HepG2 (cell line): ENCODE results near the gene LYRM1. TPM values are rescaled to one million over a fixed set of nuclear protein-coding genes. Genes with fewer than 3 reads are reported as not detected.

Source experiments
- ATAC-seq: fragments of 200-7000 bp; cut with Tn5 transposase; 3 replicates; pipeline ENCODE4 v1.9.1; 2020; ENCODE audit warnings: mild to moderate bottlenecking, moderate library complexity
- BruUV-seq: library from RNA; stranded (reverse); fragments of 400-500 nt; replicated peaks from 2 replicates; lab custom pipeline; 2021; lab: Mats Ljungman, UMichigan
- CTCF ChIA-PET: fragments of 300-600 bp; formaldehyde crosslinking; extraction: SDS; loops from one replicate; lab custom pipeline; 2021; ENCODE audit warnings: low total read pairs, inconsistent platforms, low intra/inter-chr PET ratio; lab: Yijun Ruan, JAX
- POLR2A ChIA-PET: fragments of 350-600 bp; sonication (Branson Sonifier 250); formaldehyde crosslinking; loops from one replicate; lab custom pipeline; 2020; ENCODE audit warnings: antibody characterized with exemption, inconsistent platforms; lab: Yijun Ruan, JAX
- DNase-seq: peaks from one replicate; pipeline ENCODE4 v3.0.0-alpha.2; 2015; ENCODE audit warnings: low spot score
- FAIRE-seq: peaks from 3 replicates; lab custom pipeline; 2011; peaks lifted over from hg19 to GRCh38; lab: Jason Lieb, UNC
- H2AFZ ChIP-seq: one replicate; pipeline ENCODE4 v1.6.1; 2011; ENCODE audit warnings: low read length, inconsistent platforms
- H3K27ac ChIP-seq: fragments of 300-600 bp; 3 replicates; pipeline ENCODE4 v1.8.0; 2011; ENCODE audit warnings: mixed run types, mild to moderate bottlenecking, mixed read lengths, low read length, inconsistent platforms; ENCODE audit not compliant: insufficient read depth; ENCODE audit errors: extremely low read length
- H3K27me3 ChIP-seq, 2 experiments: fragments of 200-600 bp in 1 of 2; 2 replicates in 1 of 2; 3 replicates in 1 of 2; pipeline versions ENCODE4 v1.6.0 to v1.8.0; 2011; ENCODE audit warnings: low read length in 2 of 2, mild to moderate bottlenecking in 2 of 2, moderate library complexity in 2 of 2, inconsistent platforms in 1 of 2; ENCODE audit not compliant: insufficient read depth in 2 of 2, control insufficient read depth in 1 of 2
- H3K36me3 ChIP-seq, 2 experiments: fragments of 200-600 bp in 1 of 2; replicated peaks in 1 of 2; 2 replicates in 1 of 2; 3 replicates in 1 of 2; pipeline versions ENCODE4 v1.5.1 to v1.8.0; 2011; ENCODE audit warnings: low read length in 2 of 2, inconsistent platforms in 1 of 2; ENCODE audit not compliant: insufficient read depth in 2 of 2, control insufficient read depth in 1 of 2
- H3K4me1 ChIP-seq: 2 replicates; pipeline ENCODE4 v1.5.1; 2012; ENCODE audit warnings: low read length, inconsistent platforms; ENCODE audit not compliant: insufficient read depth
- H3K4me2 ChIP-seq: 2 replicates; pipeline ENCODE4 v1.6.0; 2011; ENCODE audit warnings: low read depth, low read length, inconsistent platforms
- H3K4me3 ChIP-seq, 3 experiments: fragments of 200-600 bp in 1 of 3; sonication (generic), shearing (Covaris generic) in 1 of 3; replicated peaks in 1 of 3; 2 replicates each; pipeline ENCODE4 v1.5.1; 2011 to 2016; ENCODE audit warnings: low read length in 3 of 3, inconsistent platforms in 2 of 3, low read depth in 2 of 3, mild to moderate bottlenecking in 2 of 3, control low read depth in 1 of 3, mixed read lengths in 1 of 3; ENCODE audit not compliant: insufficient read depth in 1 of 3
- H3K79me2 ChIP-seq: one replicate; pipeline ENCODE4 v1.6.1; 2011; ENCODE audit warnings: low read length, inconsistent platforms; ENCODE audit not compliant: insufficient read depth
- H3K9ac ChIP-seq: 2 replicates; pipeline ENCODE4 v1.6.0; 2011; ENCODE audit warnings: mild to moderate bottlenecking, low read depth, low read length, inconsistent platforms; ENCODE audit not compliant: insufficient read depth
- H3K9me3 ChIP-seq: 2 replicates; pipeline ENCODE4 v1.5.1; 2012; ENCODE audit warnings: mild to moderate bottlenecking, low read length
- H4K20me1 ChIP-seq: 2 replicates; pipeline ENCODE4 v1.6.0; 2011; ENCODE audit warnings: inconsistent platforms, mild to moderate bottlenecking, low read length, moderate library complexity; ENCODE audit not compliant: insufficient read depth
- BRF2 ChIP-seq: sonication (generic); formaldehyde crosslinking; IDR thresholded peaks from 2 replicates; pipeline ENCODE4 v1.8.1; 2022; ENCODE audit warnings: mild to moderate bottlenecking, missing genetic modification reagents
- GATAD2A ChIP-seq: IDR thresholded peaks from 2 replicates; pipeline ENCODE4 v1.6.1; 2016
- MEF2D ChIP-seq: sonication (generic); formaldehyde crosslinking; IDR thresholded peaks from 2 replicates; pipeline ENCODE4 v1.5.1; 2020; ENCODE audit warnings: mild to moderate bottlenecking, missing genetic modification reagents
- POGK ChIP-seq: sonication (generic); formaldehyde crosslinking; conservative IDR thresholded peaks from 2 replicates; pipeline ENCODE4 v1.8.0; 2022; ENCODE audit warnings: mild to moderate bottlenecking, moderate library complexity, missing genetic modification reagents
- SPEN ChIP-seq: sonication (generic); formaldehyde crosslinking; IDR thresholded peaks from 2 replicates; pipeline ENCODE4 v1.5.1; 2020; ENCODE audit warnings: low read depth, mild to moderate bottlenecking, missing genetic modification reagents
- XRCC5 ChIP-seq: fragments of 200-400 bp; formaldehyde crosslinking; optimal IDR thresholded peaks from 2 replicates; pipeline ENCODE3; 2017; ENCODE audit warnings: mild to moderate bottlenecking, low read length
- ZBTB33 ChIP-seq: sonication (generic); formaldehyde crosslinking; IDR thresholded peaks from 2 replicates; pipeline ENCODE4 v1.4.0; 2020; ENCODE audit warnings: missing genetic modification reagents
- ZNF652 ChIP-seq: IDR thresholded peaks from 2 replicates; pipeline ENCODE4 v1.6.1; 2016; ENCODE audit warnings: low read depth, borderline replicate concordance
- WGBS: methylation state at CpG from one replicate; pipeline ENCODE4 v1.1.6; 2017; ENCODE audit warnings: low lambda C conversion rate; 5-methylcytosine and 5-hydroxymethylcytosine counted together
- in situ Hi-C: cut with HindIII; loops from 2 replicates; pipeline ENCODE4 v1.10.0; 2017; ENCODE audit warnings: low pct_unique_long_range_greater_than_20kb; ENCODE audit not compliant: extremely low pct_ligation_motif_present
- intact Hi-C: fragments of 100-400 bp; cut with micrococcal nuclease; formaldehyde crosslinking; loops from one replicate; pipeline ENCODE4 v1.10.0; 2022; ENCODE audit not compliant: unreplicated experiment
- polyA plus RNA-seq, 8 experiments: library from polyadenylated mRNA; depleted of rRNA in 3 of 8; stranded (reverse) in 7 of 8; unstranded in 1 of 8; fragments of >200 nt; fragmentation: Illumina TruSeq in 4 of 8; extraction: Trizol in 4 of 8; gene quantifications; 2 replicates each; pipeline versions ENCODE4 v1.2.1 to v1.2.3, GENCODE V29; 2011 to 2016; ENCODE audit warnings: low read depth in 4 of 8, missing spikeins in 1 of 8, mixed read lengths in 1 of 8; ENCODE audit not compliant: insufficient read depth in 1 of 8
- total RNA-seq, 5 experiments: library from RNA; depleted of rRNA; stranded (reverse); fragments of >200 nt; fragmentation: Illumina TruSeq; extraction: Trizol; gene quantifications; 2 replicates each; pipeline ENCODE4 v1.2.3, GENCODE V29; 2016; ENCODE audit warnings: low read depth in 1 of 5

The LYRM1 gene
- total and polyA plus RNA-seq, 2 of the 13 experiments (the other 11 are each of a cell fraction or from before 2014, with no cell fraction given), result 59.2 to 82.6 TPM

- TF ChIP-seq XRCC5 (no peak), BRF2 (CRISPR knock-in tag) (no peak), SPEN (CRISPR knock-in tag) (no peak), ZBTB33 (CRISPR knock-in tag) (peak; percentile 63; the same call in 1 of the 2 replicates), GATAD2A (peak; percentile 35; the same call in 1 of the 2 replicates)
- TF ChIP-seq, all 625 proteins: peak for 7
Observed at GRCh38 chr16:20904507-20905081, 4.0 kb downstream of the LYRM1 start (continued).

- no peak for ATAC-seq
- Histone ChIP-seq H3K9ac (no peak overlapping the region), H3K9me3 (no peaks in the 10 kb centered on the region), H3K27ac (no peak overlapping the region), H3K4me1 (peaks cover 59% of the 10 kb centered on the region), H3K79me2 (peaks cover 32% of the 10 kb centered on the region), H4K20me1 (no peaks in the 10 kb centered on the region), H3K27me3 (no peaks in the 10 kb centered on the region; a peak in 1 of 5 replicates), H2AFZ (no peak overlapping the region), H3K36me3 (no peaks in the 10 kb centered on the region; a peak in 1 of 5 replicates), H3K4me3 (no peak overlapping the region), H3K4me2 (no peak overlapping the region)
- in situ Hi-C loops, result no loop called here
- no peak for FAIRE-seq
- CTCF ChIA-PET, result no interaction called here
- BruUV-seq, result no TSS peak
- DNase-seq, result no peak
- WGBS, result 97% methylated on average over 3 of the region's 3 CpGs
- intact Hi-C loops, result no loop called here
- POLR2A ChIA-PET, result interaction anchor here (1.1 kb wide), 1 partner anchor 12 kb away, joined by 3 read pairs; no protein-coding TSS in a partner anchor
- TF ChIP-seq MEF2D (CRISPR knock-in tag) (no peak), POGK (CRISPR knock-in tag) (no peak), ZNF652 (peak; percentile 86)
Observed at GRCh38 chr16:20905576-20905975, 5.0 kb downstream of the LYRM1 start.
